AG04449 (cell line): ENCODE data around the gene PBX1.

Experiments used
- CTCF ChIA-PET: fragments of 350-600 bp; formaldehyde crosslinking; extraction: SDS; loops from one replicate; lab custom pipeline; 2021; ENCODE audit warnings: antibody characterized with exemption; lab: Yijun Ruan, JAX
- POLR2A ChIA-PET: fragments of 400-600, 350-600 bp; formaldehyde crosslinking; extraction: SDS; loops from one replicate; lab custom pipeline; 2020; ENCODE audit warnings: antibody characterized with exemption, inconsistent platforms; lab: Yijun Ruan, JAX
- DNase-seq: peaks from one replicate; pipeline ENCODE4 v3.0.0-alpha.2; 2010; ENCODE audit warnings: low read depth, low spot score
- H3K4me3 ChIP-seq: 2 replicates; pipeline ENCODE4 v1.5.1; 2011; ENCODE audit warnings: low read depth, mild to moderate bottlenecking, control low read depth, low read length
- TF ChIP-seq, protein P1 (sequence below): IDR thresholded peaks from one replicate; pipeline ENCODE4 v1.5.1; 2011; ENCODE audit warnings: mild to moderate bottlenecking, moderate library complexity, low read length, control low read depth, inconsistent platforms; ENCODE audit not compliant: insufficient read depth; ENCODE audit errors: missing control alignments

Gene PBX1

DNA sequence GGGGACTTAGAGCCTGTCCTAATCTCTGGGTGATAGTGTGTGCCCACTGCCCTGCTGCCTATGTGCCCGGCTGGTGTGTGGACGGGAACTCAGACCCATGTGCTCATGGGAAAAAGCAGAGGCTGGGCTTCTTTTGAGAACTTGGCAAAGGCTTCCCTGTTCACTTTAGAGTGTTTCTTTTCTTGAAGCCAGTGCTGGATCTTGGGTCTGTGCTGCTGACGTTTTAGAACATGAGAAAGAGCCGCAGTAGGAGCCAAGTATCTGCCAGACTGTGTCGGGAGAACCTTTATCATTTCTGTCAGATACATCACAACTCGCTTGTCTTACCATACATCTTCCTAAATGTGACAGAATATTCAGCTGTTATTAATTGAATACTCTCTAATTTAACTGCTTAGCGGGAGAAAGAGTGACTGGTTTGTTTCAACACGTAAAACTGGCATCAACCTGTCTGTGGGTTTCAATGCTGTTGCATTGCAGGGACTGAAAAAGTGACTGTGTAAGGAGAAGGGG lies 195.2 kb downstream of the PBX1 start:
- CTCF ChIA-PET: interaction anchor here (1.5 kb wide), 1 partner anchor 10 kb away, joined by 4 read pairs; no protein-coding TSS in a partner anchor

DNA sequence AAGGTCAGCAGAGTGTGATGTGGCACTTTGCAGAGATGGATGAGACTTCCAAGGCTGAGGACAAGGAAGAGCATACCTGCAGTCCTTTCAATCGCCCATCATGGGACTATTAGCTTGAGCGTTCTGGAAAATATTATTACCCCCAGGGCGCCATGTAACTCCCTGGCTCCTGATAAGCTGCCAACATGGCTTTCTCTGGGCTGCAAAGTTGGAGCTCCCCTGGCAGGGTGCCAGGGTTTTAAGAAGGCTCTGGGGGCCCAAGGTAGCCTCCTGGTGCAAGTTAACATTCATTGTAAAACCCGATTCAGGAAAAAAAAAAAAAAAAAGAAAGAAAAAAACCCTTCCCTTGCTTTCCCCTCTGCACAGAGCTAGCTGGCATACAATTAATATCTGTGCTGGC lies 196.7 kb downstream of the PBX1 start:
- H3K4me3 ChIP-seq: no peak overlapping the region
- ChIA-PET POLR2A (no interaction called here), CTCF (interaction anchor here (1.0 to 1.5 kb wide), 2 partner anchors 9 to 30 kb away, joined by 4 read pairs; no protein-coding TSS in a partner anchor)
- TF ChIP-seq, protein P1, sequence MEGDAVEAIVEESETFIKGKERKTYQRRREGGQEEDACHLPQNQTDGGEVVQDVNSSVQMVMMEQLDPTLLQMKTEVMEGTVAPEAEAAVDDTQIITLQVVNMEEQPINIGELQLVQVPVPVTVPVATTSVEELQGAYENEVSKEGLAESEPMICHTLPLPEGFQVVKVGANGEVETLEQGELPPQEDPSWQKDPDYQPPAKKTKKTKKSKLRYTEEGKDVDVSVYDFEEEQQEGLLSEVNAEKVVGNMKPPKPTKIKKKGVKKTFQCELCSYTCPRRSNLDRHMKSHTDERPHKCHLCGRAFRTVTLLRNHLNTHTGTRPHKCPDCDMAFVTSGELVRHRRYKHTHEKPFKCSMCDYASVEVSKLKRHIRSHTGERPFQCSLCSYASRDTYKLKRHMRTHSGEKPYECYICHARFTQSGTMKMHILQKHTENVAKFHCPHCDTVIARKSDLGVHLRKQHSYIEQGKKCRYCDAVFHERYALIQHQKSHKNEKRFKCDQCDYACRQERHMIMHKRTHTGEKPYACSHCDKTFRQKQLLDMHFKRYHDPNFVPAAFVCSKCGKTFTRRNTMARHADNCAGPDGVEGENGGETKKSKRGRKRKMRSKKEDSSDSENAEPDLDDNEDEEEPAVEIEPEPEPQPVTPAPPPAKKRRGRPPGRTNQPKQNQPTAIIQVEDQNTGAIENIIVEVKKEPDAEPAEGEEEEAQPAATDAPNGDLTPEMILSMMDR: no peak
- DNase-seq: no peak

More for the DNA sequence above, 195.2 kb downstream of the PBX1 start:
- H3K4me3 ChIP-seq: no peak overlapping the region
- no peak for DNase-seq
- TF ChIP-seq, protein P1: no peak
- POLR2A ChIA-PET: no interaction called here

DNA sequence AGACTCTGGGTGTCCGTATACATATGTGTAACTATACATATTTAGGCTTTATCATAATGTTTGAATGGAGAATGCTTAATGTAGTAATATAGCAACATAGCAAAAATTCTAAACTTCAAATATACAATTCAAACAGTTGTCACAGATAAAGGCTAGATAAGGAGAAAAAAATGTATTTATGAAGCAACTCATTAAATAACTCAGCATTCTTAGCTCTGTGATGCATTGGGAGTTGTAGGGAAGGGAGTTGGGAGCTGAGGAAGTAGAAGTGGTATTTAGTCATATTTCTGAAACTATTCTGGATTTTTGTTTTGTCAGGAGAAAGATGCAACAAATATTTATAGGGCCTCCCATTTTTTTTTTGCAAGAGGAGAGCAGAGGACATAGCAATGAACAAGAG lies 197.8 kb downstream of the PBX1 start:
- H3K4me3 ChIP-seq: no peak overlapping the region
- no peak for DNase-seq
- TF ChIP-seq, protein P1: no peak
- ChIA-PET POLR2A (no interaction called here), CTCF (no interaction called here)

DNA sequence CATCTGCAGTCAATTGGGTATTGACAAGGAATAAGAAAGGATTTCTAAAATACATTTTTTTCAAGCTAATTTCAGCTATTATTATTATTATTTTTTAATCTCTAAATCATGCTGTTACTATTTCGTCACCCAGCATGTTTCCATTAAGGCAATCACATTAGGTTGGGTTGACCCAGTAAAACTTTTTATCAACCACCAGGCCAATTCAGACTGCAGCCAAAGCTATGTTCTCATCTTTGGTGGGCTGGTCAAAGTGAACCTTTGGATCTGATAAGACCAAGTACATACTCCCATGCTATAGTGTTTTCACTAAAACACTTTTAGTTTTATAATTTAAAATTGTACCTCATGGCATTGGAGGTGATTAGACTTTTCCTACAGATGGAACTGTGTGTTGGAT lies 198.6 kb downstream of the PBX1 start:
- no peak overlapping the region for H3K4me3 ChIP-seq
- TF ChIP-seq, protein P1: no peak
- POLR2A ChIA-PET: no interaction called here
- DNase-seq: no peak
- CTCF ChIA-PET: interaction anchor here (1.5 kb wide), 1 partner anchor 36 kb away, joined by 3 read pairs; no protein-coding TSS in a partner anchor

DNA sequence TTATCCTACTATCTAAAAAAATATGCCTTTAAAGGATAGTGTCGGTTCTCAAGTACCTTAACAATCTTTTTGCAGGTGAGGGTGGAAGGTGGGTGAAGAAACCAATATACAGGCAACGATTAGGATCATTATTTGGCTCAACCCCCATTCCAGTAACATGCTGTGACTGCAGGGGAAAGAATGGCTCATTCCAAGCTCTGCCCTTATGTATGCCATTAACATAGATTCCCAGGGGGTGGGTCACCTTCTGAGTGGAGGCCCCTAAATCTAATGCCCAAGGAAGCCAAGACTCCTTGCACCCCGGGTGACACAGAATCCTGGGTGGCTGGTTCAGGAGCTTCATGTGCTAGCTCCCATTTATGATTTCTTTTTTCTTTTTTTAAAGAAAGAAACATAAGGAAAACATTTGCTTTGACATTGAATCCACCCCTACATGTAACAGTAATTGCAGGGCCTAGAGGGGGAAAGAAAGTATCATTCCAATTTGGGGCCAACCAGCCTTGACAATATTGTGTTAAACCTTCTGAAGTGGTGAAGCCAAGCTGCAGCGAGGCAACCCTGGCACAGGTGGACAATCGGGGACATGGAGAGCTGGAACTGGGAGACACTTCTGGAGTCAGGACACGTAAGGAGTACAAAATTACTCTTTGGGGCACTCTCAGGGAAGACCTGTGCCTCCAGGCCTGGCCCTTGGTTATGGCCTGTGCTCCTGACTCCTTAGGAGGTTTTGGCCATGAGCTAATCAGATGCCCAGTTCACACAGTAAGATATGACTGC lies 200.3 kb downstream of the PBX1 start:
- POLR2A ChIA-PET: interaction anchor here (0.5 to 0.6 kb wide), 2 partner anchors 27 to 37 kb away, joined by 3 read pairs; no protein-coding TSS in a partner anchor
- no peak for DNase-seq
- TF ChIP-seq, protein P1: no peak
- no peak overlapping the region for H3K4me3 ChIP-seq
- CTCF ChIA-PET: interaction anchor here (1.2 kb wide), 1 partner anchor 27 kb away, joined by 3 read pairs; no protein-coding TSS in a partner anchor

DNA sequence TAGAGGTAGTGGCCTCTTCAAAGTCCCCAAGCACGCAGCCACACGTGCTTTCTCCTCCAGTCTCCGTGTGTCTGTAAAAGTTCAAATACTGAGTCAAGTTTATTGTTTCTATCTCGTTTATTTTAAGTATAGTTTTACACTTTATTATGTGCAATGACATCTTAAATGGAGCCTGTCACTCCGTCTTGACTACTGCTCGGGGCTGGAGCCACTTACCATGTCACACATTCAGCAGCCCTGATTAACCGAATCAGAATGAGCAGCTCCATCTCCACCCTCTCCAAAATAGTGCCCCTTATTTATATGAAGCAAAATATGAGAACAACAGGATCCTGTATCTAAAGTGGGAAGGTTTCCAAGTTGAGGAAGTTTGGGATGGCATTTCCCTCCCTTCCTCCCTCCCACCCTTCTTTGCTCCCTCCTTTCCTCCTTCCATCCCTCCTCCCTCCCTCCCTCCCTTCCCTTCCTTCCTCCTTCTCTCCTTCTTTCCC lies 201.0 kb downstream of the PBX1 start:
- no peak for DNase-seq
- H3K4me3 ChIP-seq: no peak overlapping the region
- POLR2A ChIA-PET: interaction anchor here (0.5 to 0.6 kb wide), 2 partner anchors 26 to 37 kb away, joined by 3 read pairs; no protein-coding TSS in a partner anchor
- CTCF ChIA-PET: no interaction called here
- TF ChIP-seq, protein P1: no peak
